Medulla oblongata (tissue), 1 donor: ENCODE data around the gene TPK1.
A peak's percentile ranks its signal among the peaks of the same experiment; 100 is the strongest.
"Not testable (repeated sequence)": the region's sequence is repeated elsewhere in the genome, so short reads cannot be mapped to it uniquely, and the experiment has no call there.

Experiments used
- DNase-seq: peaks from one replicate; pipeline ENCODE4 v3.0.0-alpha.2; 2015; ENCODE audit errors: extremely low spot score

The TPK1 gene

DNA sequence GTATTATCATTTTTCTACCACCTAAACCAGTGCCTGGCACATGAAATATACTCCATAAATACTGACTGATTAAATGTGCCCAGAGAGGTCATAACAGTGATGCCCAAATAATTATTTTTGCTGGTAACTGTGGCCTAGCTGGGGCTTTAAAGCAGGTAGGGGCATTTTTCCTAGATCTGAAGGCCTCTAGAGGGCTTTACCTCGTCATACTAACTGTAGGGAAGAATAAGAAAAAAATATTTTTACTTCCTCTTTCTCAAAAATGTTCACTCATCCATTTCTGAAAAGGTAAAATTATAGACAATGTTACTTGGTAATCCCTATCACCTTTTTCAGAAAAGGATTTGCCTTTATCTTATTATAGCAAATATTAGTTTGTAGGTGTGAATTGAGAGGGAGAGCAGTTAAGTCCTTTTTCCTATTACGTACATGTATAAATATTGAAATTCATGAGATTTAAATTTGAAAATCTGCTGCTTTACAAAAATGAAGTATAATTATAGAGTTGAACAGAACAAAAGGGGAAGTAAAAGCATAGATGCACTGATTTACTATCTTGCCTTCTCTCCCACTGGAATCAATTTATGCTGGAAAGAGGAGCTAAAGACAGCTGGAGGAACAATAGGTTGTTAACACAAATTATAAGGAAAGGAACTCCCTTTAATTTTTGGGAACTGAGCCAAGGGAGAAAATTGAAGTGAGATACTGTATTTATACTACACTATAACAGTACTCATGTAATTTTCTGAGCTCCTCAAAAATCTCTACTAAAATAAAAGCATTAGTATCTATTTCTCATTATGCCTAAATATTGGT, 360.8 kb downstream of the TPK1 start:
- DNase-seq: no peak

DNA sequence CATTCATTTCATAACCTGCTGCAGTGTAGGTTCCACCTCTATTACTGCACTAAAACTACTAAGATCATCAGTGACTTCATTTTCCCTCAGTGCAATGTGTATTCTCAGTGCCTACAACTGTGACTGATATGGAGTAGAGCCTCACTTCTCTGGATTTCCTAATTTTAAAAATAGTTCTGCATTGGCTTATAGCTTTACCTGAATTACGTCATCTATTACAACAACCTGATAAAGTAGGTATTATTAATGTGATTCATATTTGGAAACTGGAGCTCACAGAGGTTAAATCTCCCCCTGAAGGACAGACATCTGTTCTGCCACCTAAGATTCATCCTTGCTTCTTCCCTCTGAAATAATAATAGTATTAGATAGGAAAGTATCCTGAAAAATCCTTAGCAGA, 361.5 kb downstream of the TPK1 start:
- DNase-seq: no peak

DNA sequence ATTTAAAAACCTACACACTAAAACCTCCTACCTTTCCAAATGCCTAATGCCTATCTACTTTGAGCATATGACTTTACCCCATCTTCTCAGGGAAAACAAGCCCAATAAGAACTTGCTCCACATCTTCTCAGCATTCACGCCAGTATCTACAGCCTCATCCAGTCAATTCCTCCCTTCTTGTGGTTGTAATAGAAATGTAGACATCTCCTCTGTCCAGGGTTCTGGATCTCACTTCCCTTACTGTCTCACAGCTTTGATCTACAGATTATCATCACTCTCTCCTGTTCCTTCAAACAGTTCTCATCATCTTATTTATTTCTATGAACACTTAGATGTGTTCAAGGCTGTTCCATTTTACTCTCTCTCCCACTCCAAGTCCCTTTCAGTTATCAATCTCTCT, 361.9 kb downstream of the TPK1 start:
- no peak for DNase-seq

DNA sequence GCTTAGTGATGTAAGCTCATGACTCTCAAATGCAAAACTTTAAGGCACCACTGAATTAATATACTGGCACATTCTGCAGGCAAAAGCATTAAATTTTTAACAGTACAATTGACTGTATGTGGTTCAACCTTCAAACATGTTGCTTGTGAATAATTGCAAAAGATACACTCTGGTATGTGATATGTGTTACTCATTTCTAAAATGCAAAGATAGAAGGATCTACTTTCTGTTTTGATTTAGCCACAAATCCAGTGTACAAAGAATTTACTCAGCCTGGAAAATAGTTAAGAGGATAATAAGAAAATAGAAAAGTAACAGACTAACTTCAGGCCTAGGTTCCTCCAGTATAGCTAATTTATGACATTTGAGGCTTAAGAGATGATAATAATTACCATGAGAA, 365.8 kb downstream of the TPK1 start:
- no peak for DNase-seq

DNA sequence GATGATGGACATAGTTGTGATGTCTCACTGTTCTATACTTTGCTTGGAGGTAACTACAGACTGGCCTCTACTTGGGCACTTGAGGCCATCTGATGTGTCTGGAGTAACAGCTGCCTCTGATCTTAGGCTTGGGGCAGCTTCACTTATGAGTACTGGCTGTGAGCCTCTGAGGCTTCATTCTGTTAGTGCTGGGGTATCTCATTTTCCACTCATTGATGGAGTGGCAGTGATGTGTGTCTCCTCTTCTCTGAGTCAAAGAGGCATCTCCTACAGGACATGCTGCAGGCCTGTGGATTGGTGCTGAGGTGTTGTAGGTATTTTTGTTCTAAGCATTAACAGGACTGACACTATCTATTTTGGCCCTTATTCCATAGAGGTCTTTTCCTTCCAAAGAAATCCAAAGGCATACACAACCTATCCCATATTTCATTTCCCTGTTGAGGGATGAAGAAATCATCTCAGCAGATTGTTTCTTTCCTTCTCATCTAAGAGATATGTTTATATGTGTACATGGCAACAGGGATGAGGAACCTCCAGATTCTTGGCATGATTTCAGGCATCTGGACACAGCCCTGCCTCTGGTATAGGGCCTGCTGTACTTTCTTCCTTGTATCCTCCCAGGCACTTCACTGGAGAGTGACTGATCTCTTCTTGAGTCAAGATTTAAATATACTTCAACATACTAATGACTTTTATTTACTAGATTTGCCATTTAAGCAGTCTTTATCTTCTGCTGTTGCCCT, 366.7 kb downstream of the TPK1 start:
- DNase-seq: no peak

DNA sequence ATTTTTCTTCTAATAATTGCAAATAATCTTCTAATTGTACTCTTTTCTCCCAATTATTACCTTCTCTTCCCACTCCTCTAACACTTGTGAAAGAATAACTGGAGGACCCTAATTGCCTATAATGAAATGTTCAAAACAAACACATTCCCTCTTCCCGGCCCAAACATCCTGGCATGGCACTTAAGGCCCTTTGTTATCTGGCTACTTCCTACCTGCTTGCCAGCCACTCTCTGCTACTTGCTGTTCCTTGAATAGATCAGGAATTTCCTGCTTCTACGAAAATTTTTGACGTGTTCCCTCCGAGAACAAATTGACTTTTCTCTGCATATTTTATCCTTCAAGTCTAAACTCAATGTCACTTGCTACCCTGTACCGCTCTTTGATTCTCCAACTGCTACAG, 376.2 kb downstream of the TPK1 start:
- DNase-seq: no peak

DNA sequence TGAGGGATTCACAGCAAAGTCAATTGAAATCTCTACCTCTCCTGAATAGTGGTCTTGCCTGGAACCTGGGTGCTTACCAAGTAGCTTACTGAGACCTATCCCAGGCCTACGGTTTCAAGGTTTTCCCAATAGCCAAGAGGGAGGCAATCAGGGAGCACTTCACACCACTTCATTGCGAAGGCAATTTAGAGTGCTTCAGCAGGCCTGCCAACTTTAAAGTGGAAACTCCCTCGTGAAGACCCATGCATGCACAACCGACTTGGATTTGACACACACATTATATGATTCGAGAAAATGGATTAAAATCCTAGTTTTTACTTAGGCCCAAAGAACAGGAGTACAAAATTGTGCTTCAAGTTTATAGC, 380.8 kb downstream of the TPK1 start:
- DNase-seq: no peak

DNA sequence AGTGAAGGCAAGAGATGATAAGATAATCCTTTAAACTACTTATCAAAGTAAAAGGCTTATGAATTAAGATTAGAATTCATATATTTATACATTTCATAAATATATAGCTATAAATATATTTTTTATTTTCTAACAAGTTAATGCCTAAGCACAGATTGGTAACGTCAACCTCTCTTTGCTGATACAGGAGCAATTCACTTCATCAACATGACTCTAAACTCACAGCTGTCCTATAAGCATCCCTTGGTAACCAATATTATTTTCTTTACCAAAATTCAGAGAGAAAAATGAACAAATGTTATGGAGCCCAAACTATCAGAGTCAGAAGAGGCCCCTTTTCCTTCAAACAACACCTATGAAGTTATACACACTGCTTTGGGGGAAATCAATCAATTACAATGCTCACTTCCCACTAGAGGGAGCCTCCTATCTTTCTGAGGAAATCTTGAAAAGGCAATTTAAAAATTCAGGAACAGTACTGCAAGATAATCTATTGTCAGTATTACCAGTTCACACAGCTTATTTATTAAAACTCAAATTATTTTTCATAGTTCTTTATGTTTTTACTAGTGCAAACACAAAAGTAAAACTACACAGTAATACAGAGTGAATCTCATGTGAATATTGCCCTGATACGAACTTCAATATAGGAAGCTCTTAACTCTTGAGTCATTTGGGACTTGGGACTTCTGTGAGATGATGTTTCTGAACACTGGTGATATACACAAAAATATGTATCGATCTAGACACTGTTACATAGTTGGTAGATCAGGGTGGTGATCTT, 381.4 kb downstream of the TPK1 start:
- no peak for DNase-seq

DNA sequence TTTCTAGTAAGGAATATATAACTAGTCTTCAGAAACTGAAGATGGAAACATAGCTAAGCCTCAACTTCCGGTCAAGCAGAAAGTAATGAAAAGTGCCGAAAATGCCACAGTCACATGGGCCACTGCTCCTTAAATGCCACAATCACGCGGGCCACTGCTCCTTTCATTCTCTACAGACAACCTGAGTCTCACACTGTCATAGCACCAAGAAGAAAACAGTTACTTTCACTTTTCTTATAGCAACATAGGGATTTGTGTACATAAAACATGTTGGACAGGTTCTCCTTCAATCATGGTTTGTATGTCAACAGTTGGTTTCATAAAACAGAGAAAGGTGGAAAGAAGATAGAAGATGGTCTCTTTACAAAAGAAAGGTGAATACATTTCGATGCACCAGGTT, 383.8 kb downstream of the TPK1 start:
- no peak for DNase-seq

DNA sequence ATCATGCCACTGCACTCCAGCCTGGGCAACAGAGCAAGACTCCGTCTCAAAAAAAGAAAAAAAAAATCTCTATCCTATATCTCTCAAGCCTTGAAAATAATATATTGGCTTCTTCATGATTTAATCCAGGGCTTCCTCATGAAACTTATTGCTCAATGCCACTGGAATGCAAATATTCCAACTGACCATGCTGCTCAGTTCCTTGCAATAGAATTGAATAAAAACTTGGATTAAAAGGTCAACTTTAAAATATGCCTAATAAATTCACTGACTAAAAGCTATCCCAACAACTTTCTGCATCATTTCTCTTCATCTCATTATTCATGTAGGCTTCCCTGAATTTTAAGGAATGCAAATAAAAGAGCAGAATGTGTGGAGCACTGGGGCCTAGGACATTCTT, 390.3 kb downstream of the TPK1 start:
- no peak for DNase-seq

DNA sequence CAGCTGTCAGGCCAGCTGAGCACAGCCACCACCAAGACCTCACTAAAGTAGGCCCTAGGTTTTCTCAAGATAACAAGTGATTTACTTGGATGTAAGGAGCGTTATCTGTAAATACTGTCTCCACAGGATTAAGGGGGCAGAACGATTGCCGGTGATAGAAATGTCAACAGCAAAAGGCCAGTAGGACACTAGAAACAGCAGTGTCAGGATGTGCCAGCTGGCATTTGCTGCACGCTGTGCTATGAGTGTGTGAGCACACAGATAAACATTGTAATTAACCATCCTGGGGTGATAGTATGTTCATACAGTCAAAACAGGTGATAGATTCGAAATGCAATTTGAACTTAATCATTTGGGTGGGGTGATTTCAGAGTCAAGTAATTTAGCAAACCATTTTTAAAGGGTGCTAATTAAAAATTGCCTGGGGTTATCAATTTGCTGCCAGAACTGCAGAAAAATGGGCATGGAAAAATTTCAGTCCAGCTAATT, 396.1 kb downstream of the TPK1 start:
- DNase-seq: no peak

DNA sequence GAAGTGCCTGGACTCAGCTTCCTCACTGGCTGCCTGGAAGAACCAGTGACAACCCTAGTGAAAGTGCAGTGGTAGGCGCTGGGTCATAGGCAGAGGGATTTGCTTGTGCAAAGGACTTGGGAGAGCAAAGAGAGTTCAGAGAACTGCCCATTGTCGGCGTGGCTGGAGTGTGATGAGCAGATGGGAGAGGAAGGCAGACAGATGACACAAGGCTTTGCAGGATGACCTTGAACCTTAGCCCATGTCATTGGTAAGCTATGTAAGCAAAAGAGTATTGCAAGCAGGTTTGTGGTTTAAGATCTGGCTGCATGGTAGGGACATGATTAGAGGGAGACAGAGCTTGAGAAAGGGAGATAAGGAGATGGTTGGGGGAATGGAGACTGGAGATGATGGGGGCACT, 397.1 kb downstream of the TPK1 start:
- no peak for DNase-seq

DNA sequence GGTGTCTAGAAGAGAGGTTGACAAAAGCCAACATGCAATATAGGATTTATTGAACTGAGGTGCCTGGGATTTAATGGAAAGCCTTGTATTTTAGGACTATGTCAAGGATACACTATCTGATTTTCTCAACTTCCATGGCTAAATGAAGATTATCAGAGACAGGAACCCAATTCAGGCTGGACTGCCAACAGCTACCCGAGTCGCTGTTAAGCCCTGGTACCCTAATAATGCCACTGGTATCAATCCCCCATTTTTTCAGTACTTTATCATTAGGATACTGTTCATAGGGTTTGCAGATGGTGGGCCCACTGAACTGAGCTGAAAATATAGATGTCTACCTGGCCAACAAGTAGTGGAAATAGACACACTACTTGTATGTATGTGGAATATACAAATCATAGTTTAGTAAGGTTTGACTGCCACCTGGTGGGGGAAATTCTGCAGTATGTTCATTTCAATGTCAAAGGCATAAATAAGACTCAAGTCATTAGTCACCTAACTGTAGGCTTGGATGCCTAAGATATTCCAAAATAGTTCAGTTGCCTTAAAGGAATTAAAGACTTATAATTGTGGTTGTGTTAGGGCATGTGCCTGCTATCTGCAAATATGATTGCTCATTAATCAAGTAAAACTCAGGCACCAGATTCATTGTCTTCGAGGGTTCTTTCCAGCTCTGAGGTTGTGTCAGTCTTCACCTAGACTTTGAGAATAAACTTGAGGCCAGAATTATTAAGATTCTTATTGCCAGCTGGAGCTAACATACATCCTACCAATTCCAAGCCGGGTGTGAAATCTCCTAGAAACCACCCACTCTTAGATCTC, 398.3 kb downstream of the TPK1 start:
- DNase-seq: peak; percentile 64

DNA sequence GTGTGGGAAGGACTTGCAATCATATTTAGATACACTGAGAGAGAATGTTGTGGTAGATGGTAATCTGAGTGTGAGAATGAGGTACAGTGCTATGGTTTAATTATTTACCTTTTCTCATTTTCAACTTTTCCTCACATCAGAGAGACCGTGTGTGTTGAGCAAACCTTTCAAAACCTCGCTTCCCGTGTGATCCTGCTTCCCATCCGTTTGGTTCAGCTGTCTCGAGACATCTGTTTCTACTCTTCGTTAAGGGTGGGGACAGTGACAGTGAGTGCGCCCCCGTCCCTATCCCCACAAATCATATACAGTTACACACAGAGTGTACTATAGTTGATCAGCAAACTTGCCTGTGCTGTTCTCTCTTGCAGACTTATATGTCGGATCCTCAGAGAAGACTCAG, 399.4 kb downstream of the TPK1 start:
- DNase-seq: no peak

DNA sequence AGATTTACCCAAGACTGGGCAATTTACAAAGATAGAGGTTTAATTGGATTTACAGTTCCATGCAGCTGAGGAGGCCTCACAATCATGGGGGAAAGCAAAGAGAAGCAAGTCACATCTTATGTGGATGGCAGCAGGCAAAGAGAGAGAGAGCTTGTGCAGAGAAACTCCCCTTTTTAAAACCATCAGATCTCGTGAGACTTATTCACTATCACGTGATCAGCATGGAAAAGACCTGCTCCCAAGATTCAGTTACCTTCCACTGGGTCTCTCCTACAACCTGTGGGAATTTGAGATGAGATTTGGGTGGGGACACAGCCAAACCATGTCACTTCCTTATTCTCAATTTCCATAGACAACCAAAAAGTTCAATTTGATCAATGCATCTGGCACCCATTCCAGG, 407.4 kb downstream of the TPK1 start:
- no peak for DNase-seq

DNA sequence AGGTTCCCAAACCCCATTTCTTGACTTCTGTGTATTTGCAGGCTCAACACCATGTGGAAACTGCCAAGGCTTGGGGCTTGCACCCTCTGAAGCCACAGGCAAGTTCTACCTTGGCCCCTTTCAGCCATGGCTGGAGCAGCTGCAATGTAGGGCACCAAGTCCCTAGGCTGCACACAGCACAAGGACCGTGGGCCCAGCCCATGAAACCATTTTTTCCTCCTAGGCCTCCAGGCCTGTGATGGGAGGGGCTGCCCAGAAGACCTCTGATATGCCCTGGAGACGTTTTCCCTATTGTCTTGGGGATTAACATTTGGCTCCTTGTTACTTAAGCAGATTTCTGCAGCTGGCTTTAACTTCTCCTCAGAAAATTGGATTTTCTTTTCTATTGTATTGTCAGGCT, 408.3 kb downstream of the TPK1 start:
- not testable (repeated sequence) for DNase-seq

DNA sequence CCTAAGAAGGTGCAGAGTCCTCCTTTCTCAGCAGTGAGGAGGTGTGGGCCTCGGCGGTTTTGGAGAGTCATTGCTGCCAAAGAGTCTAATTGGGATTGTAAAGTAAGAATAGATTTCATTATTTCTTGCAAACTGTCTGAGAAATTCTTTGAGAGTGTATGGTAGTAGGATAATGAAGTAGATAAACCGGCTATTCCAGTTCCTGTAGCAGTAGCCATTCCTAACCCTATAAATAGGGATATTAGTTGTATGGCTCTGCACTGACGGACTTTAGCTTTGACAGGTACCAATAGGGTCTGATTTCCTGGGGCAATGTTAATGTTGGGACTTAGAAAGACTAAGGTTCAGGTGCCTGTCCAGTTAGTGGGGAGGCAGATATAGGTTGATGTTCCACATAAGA, 416.9 kb downstream of the TPK1 start:
- DNase-seq: not testable (repeated sequence)

DNA sequence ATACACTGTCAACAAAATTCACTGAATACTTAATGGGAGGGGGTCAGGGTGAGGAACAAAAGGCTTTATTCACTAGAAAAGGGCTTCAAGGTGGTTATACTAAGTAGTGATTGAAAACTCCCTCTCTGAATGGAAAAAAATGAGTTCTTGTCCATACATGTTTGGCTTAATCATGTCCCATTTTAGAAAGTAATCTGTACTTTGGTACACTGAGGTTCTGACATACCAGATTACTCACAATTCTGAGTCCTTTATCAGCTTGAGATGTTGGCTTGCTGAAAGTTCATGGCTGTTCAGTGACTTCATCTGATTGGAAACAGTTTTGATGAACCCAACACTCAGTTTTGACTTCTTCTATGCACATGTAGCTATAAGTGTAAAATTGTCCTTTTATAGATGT, 419.5 kb downstream of the TPK1 start:
- no peak for DNase-seq

DNA sequence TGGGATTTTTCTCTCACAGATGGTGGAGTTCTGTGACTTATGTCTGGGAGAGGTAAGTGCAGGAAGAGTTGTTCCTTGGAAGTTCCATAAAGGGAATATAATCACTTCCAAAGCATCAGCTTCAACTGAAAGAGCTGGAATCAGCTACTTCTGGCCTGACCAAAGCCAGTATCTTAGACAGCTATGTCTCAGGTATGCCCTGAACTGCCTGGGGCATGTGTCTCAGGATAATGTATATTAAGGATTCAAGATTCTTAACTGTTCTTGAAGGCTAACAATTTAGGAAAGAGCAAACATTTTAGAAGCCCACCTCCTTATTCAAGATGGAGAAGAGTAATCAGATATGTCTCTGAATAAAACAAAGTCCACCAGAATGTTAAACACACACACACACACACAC, 420.0 kb downstream of the TPK1 start:
- DNase-seq: no peak

DNA sequence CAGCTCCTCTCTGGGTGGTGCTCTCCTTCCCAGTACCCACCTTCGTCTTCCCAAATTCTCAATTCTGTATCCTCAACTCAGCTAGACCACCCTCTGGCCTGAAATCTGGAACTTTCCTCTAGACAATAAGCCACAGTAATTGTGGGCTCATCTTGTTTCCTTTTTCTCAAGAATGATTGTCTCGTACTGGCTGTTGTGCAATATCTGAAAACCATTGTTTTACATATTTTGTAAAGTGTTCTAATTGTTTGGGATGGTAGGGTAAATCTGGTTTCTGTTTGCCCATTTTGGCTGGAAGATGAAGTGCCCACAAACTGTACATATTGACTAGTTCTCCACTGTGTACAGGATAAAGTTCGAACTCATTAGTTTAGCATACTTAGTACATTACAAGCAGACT, 421.0 kb downstream of the TPK1 start:
- DNase-seq: no peak

DNA sequence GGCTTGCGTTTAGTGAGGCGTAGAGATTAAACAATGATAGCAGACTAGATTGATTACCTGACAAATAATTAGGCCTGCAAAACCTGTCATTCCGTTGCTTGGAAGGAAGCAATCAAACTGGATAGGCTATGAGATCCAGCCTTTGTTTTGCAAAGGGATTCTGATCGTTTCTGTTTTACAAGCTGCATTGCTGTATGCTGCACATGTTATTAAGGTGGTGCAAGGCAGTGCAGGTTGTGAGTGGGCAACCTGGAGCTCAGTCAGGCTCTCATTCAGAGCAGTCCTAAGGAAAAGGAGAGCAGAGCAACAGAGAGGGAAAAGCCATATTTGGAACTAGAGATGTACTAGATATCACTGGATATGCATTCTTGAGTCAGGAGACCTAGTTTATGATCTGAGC, 425.4 kb downstream of the TPK1 start:
- DNase-seq: no peak

DNA sequence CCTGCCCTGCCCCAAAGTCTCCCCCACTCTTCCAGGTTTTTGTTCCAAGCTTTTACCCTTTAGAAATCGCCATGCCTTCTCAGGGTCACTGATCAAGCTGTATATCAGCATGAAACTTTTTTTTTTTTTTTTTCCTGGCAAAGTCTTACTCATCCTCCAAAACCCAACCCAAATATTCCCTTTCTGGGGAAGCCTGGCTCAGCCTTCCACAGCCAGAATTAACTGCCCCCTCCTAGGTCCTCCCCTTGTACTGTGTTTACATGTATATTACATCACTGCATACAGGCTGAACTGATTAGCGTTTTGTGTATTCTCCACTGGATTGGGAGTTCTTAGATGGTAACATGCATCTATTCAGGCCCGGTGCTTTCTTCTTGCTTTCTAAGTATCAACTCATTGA, 427.7 kb downstream of the TPK1 start:
- DNase-seq: no peak
